Measurements from ENCODE around the gene PRSS37. TPM values are rescaled to one million over a fixed set of nuclear protein-coding genes. Genes with fewer than 3 reads are reported as not detected.

PRSS37 gene, protein sequence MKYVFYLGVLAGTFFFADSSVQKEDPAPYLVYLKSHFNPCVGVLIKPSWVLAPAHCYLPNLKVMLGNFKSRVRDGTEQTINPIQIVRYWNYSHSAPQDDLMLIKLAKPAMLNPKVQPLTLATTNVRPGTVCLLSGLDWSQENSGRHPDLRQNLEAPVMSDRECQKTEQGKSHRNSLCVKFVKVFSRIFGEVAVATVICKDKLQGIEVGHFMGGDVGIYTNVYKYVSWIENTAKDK
- not detected in 2 replicates for total RNA-seq (2022)
- not detected for Bru-seq, nascent RNA
- BruChase-seq, experiment 1, labeled RNA remaining after a 2-hour chase, result not detected
- not detected for BruChase-seq, experiment 2, labeled RNA remaining after a 6-hour chase
- long read RNA-seq, result 0 reads

DNA sequence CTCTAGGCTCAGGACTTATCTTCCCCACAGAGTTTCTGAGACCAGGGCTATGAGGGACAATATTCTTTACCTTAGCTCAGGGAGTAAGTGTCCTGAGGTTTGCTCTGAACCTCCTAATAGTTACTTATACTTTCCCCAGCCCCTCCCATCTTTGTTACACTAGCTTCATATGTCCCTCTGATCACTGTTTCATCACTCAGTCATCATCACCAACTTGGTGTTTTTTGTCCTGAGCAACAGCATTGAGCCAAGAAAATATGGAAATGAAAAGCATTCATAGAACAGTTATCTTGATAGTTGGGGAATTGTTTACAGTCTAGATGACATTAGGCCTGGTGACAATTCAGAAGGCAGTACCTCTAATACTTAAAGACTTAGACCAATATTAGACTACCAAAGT, at the start of gene PRSS37:
TSS of gene PRSS37 (minus strand) at position 101 of the 400 bp plus-strand sequence. CDS start 436 bp downstream, outside the sequence.
- POLR2A ChIA-PET, result no interaction called here
- BruUV-seq (replicated peaks), result no TSS peak
- no peak within 1 kb of the TSS for H3K4me3 ChIP-seq (ENCODE audit: low read depth, low read length)
- H3K27ac Mint-ChIP-seq (ENCODE audit: unreplicated experiment), result no peak within 1 kb of the TSS
- H3K4me1 ChIP-seq, result no peaks in the 10 kb centered on the region
- no peaks in the 10 kb centered on the region for H3K9me3 ChIP-seq
- intact Hi-C loops (cut with micrococcal nuclease; ENCODE audit: unreplicated experiment), result no loop called here
- no peaks in the 10 kb centered on the region for H3K36me3 Mint-ChIP-seq (ENCODE audit: insufficient read depth, unreplicated experiment)
- H3K27me3 ChIP-seq (replicated peaks; ENCODE audit: control insufficient read depth, insufficient read depth, low read length), result no peaks in the 10 kb centered on the region; the same call in 1 of the 2 replicates
- no peak for DNase-seq
- H3K36me3 ChIP-seq (ENCODE audit: control insufficient read depth, insufficient read depth, low read length), result no peaks in the 10 kb centered on the region
- TF ChIP-seq, protein P1, sequence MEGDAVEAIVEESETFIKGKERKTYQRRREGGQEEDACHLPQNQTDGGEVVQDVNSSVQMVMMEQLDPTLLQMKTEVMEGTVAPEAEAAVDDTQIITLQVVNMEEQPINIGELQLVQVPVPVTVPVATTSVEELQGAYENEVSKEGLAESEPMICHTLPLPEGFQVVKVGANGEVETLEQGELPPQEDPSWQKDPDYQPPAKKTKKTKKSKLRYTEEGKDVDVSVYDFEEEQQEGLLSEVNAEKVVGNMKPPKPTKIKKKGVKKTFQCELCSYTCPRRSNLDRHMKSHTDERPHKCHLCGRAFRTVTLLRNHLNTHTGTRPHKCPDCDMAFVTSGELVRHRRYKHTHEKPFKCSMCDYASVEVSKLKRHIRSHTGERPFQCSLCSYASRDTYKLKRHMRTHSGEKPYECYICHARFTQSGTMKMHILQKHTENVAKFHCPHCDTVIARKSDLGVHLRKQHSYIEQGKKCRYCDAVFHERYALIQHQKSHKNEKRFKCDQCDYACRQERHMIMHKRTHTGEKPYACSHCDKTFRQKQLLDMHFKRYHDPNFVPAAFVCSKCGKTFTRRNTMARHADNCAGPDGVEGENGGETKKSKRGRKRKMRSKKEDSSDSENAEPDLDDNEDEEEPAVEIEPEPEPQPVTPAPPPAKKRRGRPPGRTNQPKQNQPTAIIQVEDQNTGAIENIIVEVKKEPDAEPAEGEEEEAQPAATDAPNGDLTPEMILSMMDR (IDR thresholded peaks at IDR 0.05; ENCODE audit: insufficient read depth in 1 of 2, low read depth in 1 of 2, low read length in 1 of 2, severe bottlenecking in 1 of 2, unreplicated experiment in 1 of 2), result no peak
- no peaks in the 10 kb centered on the region for H3K9me3 Mint-ChIP-seq (ENCODE audit: unreplicated experiment)
- H3K27me3 Mint-ChIP-seq (ENCODE audit: insufficient read depth, unreplicated experiment), result no peaks in the 10 kb centered on the region
- CTCF ChIA-PET, result no interaction called here
- no peak within 1 kb of the TSS for H3K4me3 Mint-ChIP-seq (ENCODE audit: unreplicated experiment)
- no peaks in the 10 kb centered on the region for H3K4me1 Mint-ChIP-seq (ENCODE audit: low read depth, unreplicated experiment)

DNA sequence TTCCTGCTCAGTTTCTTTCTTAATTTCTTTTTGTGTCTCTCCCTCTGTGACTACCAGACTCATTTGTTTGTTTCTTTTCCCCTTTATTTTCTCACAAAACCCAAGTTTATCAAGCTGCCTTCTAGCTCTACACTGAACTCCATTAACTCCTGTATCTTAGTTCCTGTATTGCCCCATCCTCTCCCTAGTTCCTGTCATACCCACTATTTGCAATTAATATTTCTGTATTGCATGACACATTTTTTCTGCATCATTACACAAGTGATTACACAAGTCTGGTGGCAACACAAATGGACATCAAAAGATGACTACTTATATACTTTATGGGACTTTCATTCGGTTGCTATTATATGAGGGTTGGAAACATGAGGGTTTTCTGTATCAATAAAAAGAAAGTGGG, 48.0 kb upstream of the PRSS37 start:
- no peaks in the 10 kb centered on the region for H3K9me3 ChIP-seq
- H3K4me3 ChIP-seq (ENCODE audit: low read depth, low read length), result no peak overlapping the region
- no peak overlapping the region for H3K27ac Mint-ChIP-seq (ENCODE audit: unreplicated experiment)
- H3K4me1 Mint-ChIP-seq (ENCODE audit: low read depth, unreplicated experiment), result no peaks in the 10 kb centered on the region
- DNase-seq, result no peak
- H3K36me3 ChIP-seq (ENCODE audit: control insufficient read depth, insufficient read depth, low read length), result no peaks in the 10 kb centered on the region
- H3K27me3 Mint-ChIP-seq (ENCODE audit: insufficient read depth, unreplicated experiment), result peaks cover 10% of the 10 kb centered on the region
- BruUV-seq (replicated peaks), result no TSS peak
- intact Hi-C loops (cut with micrococcal nuclease; ENCODE audit: unreplicated experiment), result no loop called here
- H3K4me3 Mint-ChIP-seq (ENCODE audit: unreplicated experiment), result no peak overlapping the region
- POLR2A ChIA-PET, result no interaction called here
- TF ChIP-seq, protein P1 (IDR thresholded peaks at IDR 0.05; ENCODE audit: insufficient read depth in 1 of 2, low read depth in 1 of 2, low read length in 1 of 2, severe bottlenecking in 1 of 2, unreplicated experiment in 1 of 2), result no peak
- CTCF ChIA-PET, result no interaction called here
- no peaks in the 10 kb centered on the region for H3K4me1 ChIP-seq
- H3K36me3 Mint-ChIP-seq (ENCODE audit: insufficient read depth, unreplicated experiment), result no peaks in the 10 kb centered on the region
- no peaks in the 10 kb centered on the region for H3K27me3 ChIP-seq (replicated peaks; ENCODE audit: control insufficient read depth, insufficient read depth, low read length)
- no peaks in the 10 kb centered on the region for H3K9me3 Mint-ChIP-seq (ENCODE audit: unreplicated experiment)

DNA sequence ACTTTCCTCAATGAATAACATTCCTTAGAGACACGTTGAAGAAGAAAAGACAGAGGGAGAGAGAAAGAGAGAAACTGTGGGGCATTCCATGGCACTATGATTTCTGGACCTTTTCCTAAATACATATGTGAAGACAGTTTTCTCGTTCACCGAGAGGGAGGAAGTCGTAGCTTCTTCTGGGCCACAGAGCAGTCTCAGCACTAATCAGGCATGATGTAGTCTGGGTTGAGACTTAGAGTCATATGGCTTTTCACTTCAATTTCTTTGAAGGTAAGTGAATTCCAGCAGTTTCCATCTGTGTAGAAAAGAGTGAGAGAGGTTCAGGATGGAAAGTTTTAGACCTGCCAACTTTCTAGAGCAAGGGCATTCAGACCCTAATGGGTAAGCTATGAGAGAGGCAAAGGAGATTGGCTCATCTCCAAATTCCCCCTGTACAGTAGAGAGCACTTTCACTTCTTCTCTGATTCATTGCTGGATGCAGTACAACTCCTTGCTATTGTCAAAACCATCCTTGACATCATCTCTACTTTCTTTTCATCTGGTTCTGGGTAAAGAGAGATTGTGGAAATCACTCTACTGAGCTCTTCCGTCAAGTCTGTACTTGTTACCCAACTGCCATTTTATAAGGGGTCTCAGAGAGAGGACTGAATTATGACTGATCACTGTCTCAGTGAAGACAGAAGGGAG, 43.4 kb upstream of the PRSS37 start:
- ChIA-PET CTCF (no interaction called here), POLR2A (no interaction called here)
- Histone ChIP-seq H3K9me3 (no peaks in the 10 kb centered on the region), H3K36me3 (ENCODE audit: control insufficient read depth, insufficient read depth, low read length) (no peaks in the 10 kb centered on the region), H3K27me3 (replicated peaks; ENCODE audit: control insufficient read depth, insufficient read depth, low read length) (no peaks in the 10 kb centered on the region), H3K4me1 (no peaks in the 10 kb centered on the region), H3K4me3 (ENCODE audit: low read depth, low read length) (no peak overlapping the region)
- no peaks in the 10 kb centered on the region for H3K4me1 Mint-ChIP-seq (ENCODE audit: low read depth, unreplicated experiment)
- no peaks in the 10 kb centered on the region for H3K9me3 Mint-ChIP-seq (ENCODE audit: unreplicated experiment)
- intact Hi-C loops (cut with micrococcal nuclease; ENCODE audit: unreplicated experiment), result no loop called here
- DNase-seq, result no peak
- no peaks in the 10 kb centered on the region for H3K36me3 Mint-ChIP-seq (ENCODE audit: insufficient read depth, unreplicated experiment)
- H3K27me3 Mint-ChIP-seq (ENCODE audit: insufficient read depth, unreplicated experiment), result peaks cover 11% of the 10 kb centered on the region
- TF ChIP-seq, protein P1 (IDR thresholded peaks at IDR 0.05; ENCODE audit: insufficient read depth in 1 of 2, low read depth in 1 of 2, low read length in 1 of 2, severe bottlenecking in 1 of 2, unreplicated experiment in 1 of 2), result no peak
- H3K27ac Mint-ChIP-seq (ENCODE audit: unreplicated experiment), result no peak overlapping the region
- no peak overlapping the region for H3K4me3 Mint-ChIP-seq (ENCODE audit: unreplicated experiment)
- BruUV-seq (replicated peaks), result no TSS peak
